ENCODE results near the gene ADAM10. TPM values are rescaled to one million over a fixed set of nuclear protein-coding genes. Genes with fewer than 3 reads are reported as not detected.

ADAM10 gene
- total RNA-seq, 1 donor from 2014 or later: 287 TPM

DNA sequence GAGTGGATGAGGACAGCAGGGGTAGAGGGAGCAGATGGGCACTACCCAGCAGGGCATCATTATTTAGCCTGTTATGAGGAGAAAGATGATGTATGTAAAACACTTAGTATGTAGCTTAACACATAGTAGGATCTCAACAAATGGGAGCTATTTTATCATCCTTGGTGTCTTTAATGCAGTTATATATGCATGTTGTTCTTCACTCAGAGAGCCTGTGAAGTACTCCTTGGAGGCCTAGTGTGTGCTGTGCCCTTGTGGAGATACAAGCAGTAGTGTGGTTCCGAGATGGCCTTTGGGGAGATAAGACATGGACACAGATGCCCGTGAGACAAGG is 193.5 kb downstream of the ADAM10 start:
- Mint-ChIP-seq H3K36me3 (ENCODE audit: low read depth, unreplicated experiment) (no peaks in the 10 kb centered on the region), H3K4me3 (ENCODE audit: unreplicated experiment) (no peak overlapping the region), H3K27me3 (ENCODE audit: unreplicated experiment) (no peaks in the 10 kb centered on the region), H3K9me3 (ENCODE audit: unreplicated experiment) (no peaks in the 10 kb centered on the region), H3K27ac (ENCODE audit: unreplicated experiment) (no peak overlapping the region), H3K4me1 (ENCODE audit: unreplicated experiment) (peaks cover 6% of the 10 kb centered on the region)
- TF ChIP-seq, protein P1, sequence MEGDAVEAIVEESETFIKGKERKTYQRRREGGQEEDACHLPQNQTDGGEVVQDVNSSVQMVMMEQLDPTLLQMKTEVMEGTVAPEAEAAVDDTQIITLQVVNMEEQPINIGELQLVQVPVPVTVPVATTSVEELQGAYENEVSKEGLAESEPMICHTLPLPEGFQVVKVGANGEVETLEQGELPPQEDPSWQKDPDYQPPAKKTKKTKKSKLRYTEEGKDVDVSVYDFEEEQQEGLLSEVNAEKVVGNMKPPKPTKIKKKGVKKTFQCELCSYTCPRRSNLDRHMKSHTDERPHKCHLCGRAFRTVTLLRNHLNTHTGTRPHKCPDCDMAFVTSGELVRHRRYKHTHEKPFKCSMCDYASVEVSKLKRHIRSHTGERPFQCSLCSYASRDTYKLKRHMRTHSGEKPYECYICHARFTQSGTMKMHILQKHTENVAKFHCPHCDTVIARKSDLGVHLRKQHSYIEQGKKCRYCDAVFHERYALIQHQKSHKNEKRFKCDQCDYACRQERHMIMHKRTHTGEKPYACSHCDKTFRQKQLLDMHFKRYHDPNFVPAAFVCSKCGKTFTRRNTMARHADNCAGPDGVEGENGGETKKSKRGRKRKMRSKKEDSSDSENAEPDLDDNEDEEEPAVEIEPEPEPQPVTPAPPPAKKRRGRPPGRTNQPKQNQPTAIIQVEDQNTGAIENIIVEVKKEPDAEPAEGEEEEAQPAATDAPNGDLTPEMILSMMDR (IDR thresholded peaks at IDR 0.05; ENCODE audit: unreplicated experiment): no peak
- no peak for DNase-seq (ENCODE audit: low spot score)

DNA sequence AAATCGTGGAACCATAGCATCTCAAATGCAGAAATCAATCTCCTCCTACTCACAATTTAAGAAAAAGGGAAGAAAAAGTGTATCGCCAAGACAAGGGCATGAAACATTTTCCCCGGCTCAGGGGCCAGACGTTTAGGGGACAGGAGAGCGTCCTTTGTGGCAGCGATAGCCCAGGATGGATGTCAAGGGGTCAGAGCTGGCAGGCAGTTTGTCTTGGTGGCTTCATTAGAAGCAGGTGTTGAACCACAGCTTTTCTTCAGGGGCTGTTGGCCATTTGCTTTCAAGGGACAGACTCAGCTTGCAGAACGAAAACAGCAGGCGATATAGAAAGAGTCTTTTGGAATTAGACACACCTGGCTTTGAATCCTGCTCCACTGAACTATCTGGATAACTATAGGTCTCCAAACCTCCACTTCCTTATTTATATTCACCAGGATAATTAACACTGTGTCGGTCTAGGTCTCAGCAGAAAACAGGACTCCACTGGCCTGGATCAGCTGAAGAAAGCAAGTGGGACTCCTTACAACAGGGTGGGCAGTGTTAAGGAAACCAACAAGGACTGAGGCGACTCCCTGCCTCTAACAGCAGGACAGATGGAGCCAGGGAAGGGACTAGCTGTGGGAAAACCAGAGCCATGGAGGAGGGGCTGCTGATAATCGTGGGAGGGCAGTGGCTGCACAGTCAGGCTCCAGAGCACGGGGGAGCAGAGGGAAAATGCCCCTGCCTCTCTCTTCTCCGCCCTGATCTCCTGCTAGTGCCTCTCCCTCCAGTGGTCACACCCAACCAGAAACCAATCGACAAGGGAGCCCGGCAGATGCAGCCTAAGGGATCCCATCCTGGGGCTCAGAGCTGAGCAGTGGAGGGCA is 194.1 kb downstream of the ADAM10 start:
- Mint-ChIP-seq H3K4me1 (ENCODE audit: unreplicated experiment) (peaks cover 6% of the 10 kb centered on the region), H3K27me3 (ENCODE audit: unreplicated experiment) (peaks cover 1% of the 10 kb centered on the region), H3K9me3 (ENCODE audit: unreplicated experiment) (no peaks in the 10 kb centered on the region), H3K27ac (ENCODE audit: unreplicated experiment) (no peak overlapping the region), H3K4me3 (ENCODE audit: unreplicated experiment) (no peak overlapping the region), H3K36me3 (ENCODE audit: low read depth, unreplicated experiment) (no peaks in the 10 kb centered on the region)
- DNase-seq (ENCODE audit: low spot score): no peak
- TF ChIP-seq, protein P1 (IDR thresholded peaks at IDR 0.05; ENCODE audit: unreplicated experiment): no peak

DNA sequence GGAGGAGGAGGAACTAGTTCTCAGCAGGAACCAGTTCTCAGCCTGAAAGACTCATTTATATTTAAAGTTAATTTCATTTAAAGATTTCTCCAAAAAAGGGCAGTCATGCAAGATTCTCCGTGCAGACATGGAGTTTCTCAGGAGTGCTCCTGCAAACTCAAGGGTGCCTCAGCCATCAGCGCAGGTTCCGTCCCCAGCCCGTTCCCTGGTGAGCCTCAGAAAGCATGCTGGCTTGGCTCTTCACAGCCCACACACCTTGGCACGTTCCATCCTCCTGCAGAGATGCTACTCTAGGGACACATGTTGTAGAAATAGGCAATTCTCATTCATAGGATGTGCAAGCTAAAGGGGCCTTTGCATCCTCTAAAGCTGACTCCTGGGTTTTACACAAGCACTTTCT is 194.7 kb downstream of the ADAM10 start:
- H3K27ac Mint-ChIP-seq (ENCODE audit: unreplicated experiment): no peak overlapping the region
- TF ChIP-seq, protein P1 (IDR thresholded peaks at IDR 0.05; ENCODE audit: unreplicated experiment): no peak
- H3K36me3 Mint-ChIP-seq (ENCODE audit: low read depth, unreplicated experiment): no peaks in the 10 kb centered on the region
- peaks cover 6% of the 10 kb centered on the region for H3K4me1 Mint-ChIP-seq (ENCODE audit: unreplicated experiment)
- no peak for DNase-seq (ENCODE audit: low spot score)
- H3K4me3 Mint-ChIP-seq (ENCODE audit: unreplicated experiment): no peak overlapping the region
- no peaks in the 10 kb centered on the region for H3K9me3 Mint-ChIP-seq (ENCODE audit: unreplicated experiment)
- peaks cover 3% of the 10 kb centered on the region for H3K27me3 Mint-ChIP-seq (ENCODE audit: unreplicated experiment)

DNA sequence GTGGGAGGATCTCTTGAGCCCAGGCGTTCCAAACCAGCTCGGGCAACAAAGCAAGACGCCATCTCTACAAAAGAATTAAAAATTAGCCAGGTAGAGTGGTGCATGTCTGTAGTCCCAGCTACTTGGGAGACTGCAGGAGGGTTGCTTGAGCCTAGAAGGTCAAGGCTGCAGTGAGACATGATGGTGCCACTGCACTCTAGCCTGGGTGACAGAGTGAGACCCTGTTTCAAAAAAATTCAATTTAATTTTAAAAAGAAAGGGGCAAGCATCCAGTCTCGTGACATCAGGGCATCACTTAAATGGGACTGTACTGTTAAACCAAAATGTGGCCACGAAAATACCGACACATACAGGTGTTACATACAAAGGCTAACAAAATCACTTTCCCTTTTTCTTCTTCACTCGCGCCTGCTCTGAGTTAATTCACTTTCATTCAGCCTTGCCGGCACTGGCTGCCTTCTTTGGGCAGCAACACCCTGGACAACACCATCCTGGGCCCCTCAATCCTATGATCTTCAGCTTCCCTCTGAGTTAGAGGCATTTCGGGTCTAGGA is 196.1 kb downstream of the ADAM10 start:
- Mint-ChIP-seq H3K27me3 (ENCODE audit: unreplicated experiment) (peaks cover 3% of the 10 kb centered on the region), H3K4me3 (ENCODE audit: unreplicated experiment) (no peak overlapping the region), H3K4me1 (ENCODE audit: unreplicated experiment) (peaks cover 6% of the 10 kb centered on the region), H3K9me3 (ENCODE audit: unreplicated experiment) (no peaks in the 10 kb centered on the region), H3K36me3 (ENCODE audit: low read depth, unreplicated experiment) (no peaks in the 10 kb centered on the region), H3K27ac (ENCODE audit: unreplicated experiment) (no peak overlapping the region)
- TF ChIP-seq, protein P1 (IDR thresholded peaks at IDR 0.05; ENCODE audit: unreplicated experiment): no peak
- no peak for DNase-seq (ENCODE audit: low spot score)

Data from endothelial cell (in vitro differentiated cells).